22Rv1 (cell line): ENCODE measurements around the gene FTSJ1.

Experiments
- CTCF ChIP-seq: fragments of 450-650 bp; IDR thresholded peaks from 2 replicates; pipeline ENCODE4 v1.5.1; 2017; ENCODE audit warnings: mild to moderate bottlenecking
- ZFX ChIP-seq: fragments of 450-650 bp; IDR thresholded peaks from 2 replicates; pipeline ENCODE4 v1.6.1; 2017; ENCODE audit warnings: antibody characterized with exemption, borderline replicate concordance

GRCh38 chrX:48504261-48504660 is 28.3 kb downstream of the FTSJ1 start:
- TF ChIP-seq CTCF (no peak), ZFX (no peak)
